Peyer's patch (tissue), 4 donors: ENCODE data around the gene UNC13C.

Experiments used
- POLR2A ChIP-seq, 2 donors: fragments of 450-650 bp; IDR thresholded peaks; one replicate each; pipeline ENCODE4 v1.5.1; 2017; ENCODE audit warnings: antibody characterized with exemption in 2 of 2, mild to moderate bottlenecking in 2 of 2, moderate library complexity in 2 of 2
- TF ChIP-seq, protein P1 (sequence below), 6 experiments: fragments of 450-650 bp in 4 of 6; fragments of 200-600 bp in 2 of 6; sonication (generic) in 1 of 6; IDR thresholded peaks; one replicate each; pipeline ENCODE4 v1.5.1; 2017 to 2019; ENCODE audit warnings: antibody characterized with exemption in 6 of 6, mild to moderate bottlenecking in 3 of 6, moderate library complexity in 1 of 6

GRCh38 chr15:53982071-53982680 lies 3.9 kb downstream of the UNC13C start:
- TF ChIP-seq, protein P1, sequence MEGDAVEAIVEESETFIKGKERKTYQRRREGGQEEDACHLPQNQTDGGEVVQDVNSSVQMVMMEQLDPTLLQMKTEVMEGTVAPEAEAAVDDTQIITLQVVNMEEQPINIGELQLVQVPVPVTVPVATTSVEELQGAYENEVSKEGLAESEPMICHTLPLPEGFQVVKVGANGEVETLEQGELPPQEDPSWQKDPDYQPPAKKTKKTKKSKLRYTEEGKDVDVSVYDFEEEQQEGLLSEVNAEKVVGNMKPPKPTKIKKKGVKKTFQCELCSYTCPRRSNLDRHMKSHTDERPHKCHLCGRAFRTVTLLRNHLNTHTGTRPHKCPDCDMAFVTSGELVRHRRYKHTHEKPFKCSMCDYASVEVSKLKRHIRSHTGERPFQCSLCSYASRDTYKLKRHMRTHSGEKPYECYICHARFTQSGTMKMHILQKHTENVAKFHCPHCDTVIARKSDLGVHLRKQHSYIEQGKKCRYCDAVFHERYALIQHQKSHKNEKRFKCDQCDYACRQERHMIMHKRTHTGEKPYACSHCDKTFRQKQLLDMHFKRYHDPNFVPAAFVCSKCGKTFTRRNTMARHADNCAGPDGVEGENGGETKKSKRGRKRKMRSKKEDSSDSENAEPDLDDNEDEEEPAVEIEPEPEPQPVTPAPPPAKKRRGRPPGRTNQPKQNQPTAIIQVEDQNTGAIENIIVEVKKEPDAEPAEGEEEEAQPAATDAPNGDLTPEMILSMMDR (IDR thresholded peaks at IDR 0.05) = no peak
- TF ChIP-seq POLR2A (IDR thresholded peaks at IDR 0.05) = no peak
